Measurements from ENCODE around the gene OR4K5.

DNA sequence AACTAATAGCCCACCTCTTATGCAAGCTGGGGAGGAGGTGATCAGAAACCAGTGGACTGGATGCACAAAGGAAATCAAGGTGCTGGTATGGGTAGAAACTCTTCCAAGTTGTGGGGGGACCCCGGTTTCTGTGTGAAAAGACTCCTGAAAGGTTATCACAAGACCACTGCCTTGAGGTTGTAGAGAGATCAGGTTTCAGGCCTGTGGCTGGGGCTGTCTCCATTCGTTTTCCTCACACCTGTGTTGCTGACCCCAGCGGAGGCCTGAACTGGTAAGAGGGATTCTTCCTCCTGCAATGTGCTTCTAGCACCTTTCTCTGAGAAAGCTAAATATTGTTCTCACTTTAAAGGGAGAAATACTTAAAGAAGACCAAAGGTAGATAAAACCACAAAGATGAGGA, 9.3 kb upstream of the OR4K5 start:
- TF ChIP-seq CTCF (IDR thresholded peaks at IDR 0.05 in 2 of 3, conservative IDR thresholded peaks at IDR 0.05 in 1 of 3; ENCODE audit: control insufficient read depth in 2 of 3, extremely low read depth in 1 of 3, insufficient read depth in 1 of 3, low read depth in 3 of 3, low read length in 3 of 3) = no peak
- TF ChIP-seq JUNB (IDR thresholded peaks at IDR 0.05) = no peak
- no peak for TF ChIP-seq HDAC2 (IDR thresholded peaks at IDR 0.05)
- no peak for TF ChIP-seq HDGF (IDR thresholded peaks at IDR 0.05)
- TF ChIP-seq, protein P1, sequence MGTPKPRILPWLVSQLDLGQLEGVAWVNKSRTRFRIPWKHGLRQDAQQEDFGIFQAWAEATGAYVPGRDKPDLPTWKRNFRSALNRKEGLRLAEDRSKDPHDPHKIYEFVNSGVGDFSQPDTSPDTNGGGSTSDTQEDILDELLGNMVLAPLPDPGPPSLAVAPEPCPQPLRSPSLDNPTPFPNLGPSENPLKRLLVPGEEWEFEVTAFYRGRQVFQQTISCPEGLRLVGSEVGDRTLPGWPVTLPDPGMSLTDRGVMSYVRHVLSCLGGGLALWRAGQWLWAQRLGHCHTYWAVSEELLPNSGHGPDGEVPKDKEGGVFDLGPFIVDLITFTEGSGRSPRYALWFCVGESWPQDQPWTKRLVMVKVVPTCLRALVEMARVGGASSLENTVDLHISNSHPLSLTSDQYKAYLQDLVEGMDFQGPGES (IDR thresholded peaks at IDR 0.05) = no peak
- TF ChIP-seq USF1 (IDR thresholded peaks at IDR 0.05; ENCODE audit: borderline replicate concordance, extremely low read length, insufficient read depth, low read depth, low read length) = no peak
- no peak for TF ChIP-seq CREB1 (IDR thresholded peaks at IDR 0.05; ENCODE audit: low read depth)
- no peak for TF ChIP-seq MAX (IDR thresholded peaks at IDR 0.05; ENCODE audit: low read depth, low read length)
- no peak for TF ChIP-seq EZH2 (IDR thresholded peaks at IDR 0.05; ENCODE audit: borderline replicate concordance, control insufficient read depth, low read depth, low read length)
- no peak for TF ChIP-seq POLR2A (IDR thresholded peaks at IDR 0.05; ENCODE audit: low read depth, low read length)
- TF ChIP-seq, protein P2, sequence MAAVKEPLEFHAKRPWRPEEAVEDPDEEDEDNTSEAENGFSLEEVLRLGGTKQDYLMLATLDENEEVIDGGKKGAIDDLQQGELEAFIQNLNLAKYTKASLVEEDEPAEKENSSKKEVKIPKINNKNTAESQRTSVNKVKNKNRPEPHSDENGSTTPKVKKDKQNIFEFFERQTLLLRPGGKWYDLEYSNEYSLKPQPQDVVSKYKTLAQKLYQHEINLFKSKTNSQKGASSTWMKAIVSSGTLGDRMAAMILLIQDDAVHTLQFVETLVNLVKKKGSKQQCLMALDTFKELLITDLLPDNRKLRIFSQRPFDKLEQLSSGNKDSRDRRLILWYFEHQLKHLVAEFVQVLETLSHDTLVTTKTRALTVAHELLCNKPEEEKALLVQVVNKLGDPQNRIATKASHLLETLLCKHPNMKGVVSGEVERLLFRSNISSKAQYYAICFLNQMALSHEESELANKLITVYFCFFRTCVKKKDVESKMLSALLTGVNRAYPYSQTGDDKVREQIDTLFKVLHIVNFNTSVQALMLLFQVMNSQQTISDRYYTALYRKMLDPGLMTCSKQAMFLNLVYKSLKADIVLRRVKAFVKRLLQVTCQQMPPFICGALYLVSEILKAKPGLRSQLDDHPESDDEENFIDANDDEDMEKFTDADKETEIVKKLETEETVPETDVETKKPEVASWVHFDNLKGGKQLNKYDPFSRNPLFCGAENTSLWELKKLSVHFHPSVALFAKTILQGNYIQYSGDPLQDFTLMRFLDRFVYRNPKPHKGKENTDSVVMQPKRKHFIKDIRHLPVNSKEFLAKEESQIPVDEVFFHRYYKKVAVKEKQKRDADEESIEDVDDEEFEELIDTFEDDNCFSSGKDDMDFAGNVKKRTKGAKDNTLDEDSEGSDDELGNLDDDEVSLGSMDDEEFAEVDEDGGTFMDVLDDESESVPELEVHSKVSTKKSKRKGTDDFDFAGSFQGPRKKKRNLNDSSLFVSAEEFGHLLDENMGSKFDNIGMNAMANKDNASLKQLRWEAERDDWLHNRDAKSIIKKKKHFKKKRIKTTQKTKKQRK (IDR thresholded peaks at IDR 0.05; ENCODE audit: low read depth, low read length) = no peak
